Activated naive CD8-positive, alpha-beta T cell (primary cell): ENCODE measurements around the gene RAB22A.

Experiments
- H3K27ac Mint-ChIP-seq: one replicate; pipeline ENCODE4 v1.8.0; 2021; ENCODE audit warnings: mixed read lengths
- H3K27me3 Mint-ChIP-seq: one replicate; pipeline ENCODE4 v1.8.0; 2021; ENCODE audit warnings: mixed read lengths
- H3K36me3 Mint-ChIP-seq: one replicate; pipeline ENCODE4 v1.8.0; 2021; ENCODE audit warnings: mixed read lengths
- H3K4me1 Mint-ChIP-seq: one replicate; pipeline ENCODE4 v1.8.0; 2021; ENCODE audit warnings: low read depth, mixed read lengths
- H3K4me3 Mint-ChIP-seq: one replicate; pipeline ENCODE4 v1.8.0; 2021; ENCODE audit warnings: mild to moderate bottlenecking, mixed read lengths
- H3K9me3 Mint-ChIP-seq: one replicate; pipeline ENCODE4 v1.8.0; 2021; ENCODE audit warnings: low read depth, mixed read lengths

RAB22A gene

GRCh38 chr20:58321205-58321604, 11.7 kb downstream of the RAB22A start:
- peaks cover 17% of the 10 kb centered on the region for H3K36me3 Mint-ChIP-seq
- H3K27me3 Mint-ChIP-seq: no peaks in the 10 kb centered on the region
- H3K9me3 Mint-ChIP-seq: no peaks in the 10 kb centered on the region
- H3K4me3 Mint-ChIP-seq: peak overlapping the region; percentile 10
- H3K4me1 Mint-ChIP-seq: peaks cover 64% of the 10 kb centered on the region
- peak overlapping the region; percentile 6 for H3K27ac Mint-ChIP-seq

- Mint-ChIP-seq H3K36me3 (peaks cover 14% of the 10 kb centered on the region), H3K4me3 (no peak overlapping the region), H3K27me3 (no peaks in the 10 kb centered on the region), H3K9me3 (no peaks in the 10 kb centered on the region), H3K4me1 (peaks cover 66% of the 10 kb centered on the region), H3K27ac (no peak overlapping the region)
Observed at GRCh38 chr20:58322083-58322482, 12.6 kb downstream of the RAB22A start.

- H3K36me3 Mint-ChIP-seq: peaks cover 8% of the 10 kb centered on the region
- H3K4me1 Mint-ChIP-seq: peaks cover 71% of the 10 kb centered on the region
- H3K27ac Mint-ChIP-seq: peak overlapping the region; percentile 13
- H3K9me3 Mint-ChIP-seq: no peaks in the 10 kb centered on the region
- H3K4me3 Mint-ChIP-seq: no peak overlapping the region
- H3K27me3 Mint-ChIP-seq: no peaks in the 10 kb centered on the region
Observed at GRCh38 chr20:58325912-58326311, 16.4 kb downstream of the RAB22A start.

- H3K27ac Mint-ChIP-seq: no peak overlapping the region
- no peak overlapping the region for H3K4me3 Mint-ChIP-seq
- no peaks in the 10 kb centered on the region for H3K9me3 Mint-ChIP-seq
- peaks cover 12% of the 10 kb centered on the region for H3K36me3 Mint-ChIP-seq
- H3K4me1 Mint-ChIP-seq: peaks cover 64% of the 10 kb centered on the region
- no peaks in the 10 kb centered on the region for H3K27me3 Mint-ChIP-seq
Observed at GRCh38 chr20:58327211-58327610, 17.7 kb downstream of the RAB22A start.

GRCh38 chr20:58328836-58329235, 19.3 kb downstream of the RAB22A start:
- H3K4me3 Mint-ChIP-seq: no peak overlapping the region

GRCh38 chr20:58329711-58330110, 20.2 kb downstream of the RAB22A start:
- peaks cover 55% of the 10 kb centered on the region for H3K4me1 Mint-ChIP-seq
- H3K4me3 Mint-ChIP-seq: no peak overlapping the region
- H3K36me3 Mint-ChIP-seq: peaks cover 18% of the 10 kb centered on the region
- H3K27ac Mint-ChIP-seq: no peak overlapping the region
- H3K27me3 Mint-ChIP-seq: no peaks in the 10 kb centered on the region
- no peaks in the 10 kb centered on the region for H3K9me3 Mint-ChIP-seq

More at GRCh38 chr20:58328836-58329235, 19.3 kb downstream of the RAB22A start:
- Mint-ChIP-seq H3K4me1 (peaks cover 61% of the 10 kb centered on the region), H3K36me3 (peaks cover 18% of the 10 kb centered on the region), H3K27ac (peak overlapping the region; percentile 55), H3K27me3 (no peaks in the 10 kb centered on the region), H3K9me3 (no peaks in the 10 kb centered on the region)

- no peak overlapping the region for H3K4me3 Mint-ChIP-seq
- H3K27ac Mint-ChIP-seq: no peak overlapping the region
- peaks cover 55% of the 10 kb centered on the region for H3K4me1 Mint-ChIP-seq
- H3K9me3 Mint-ChIP-seq: no peaks in the 10 kb centered on the region
- no peaks in the 10 kb centered on the region for H3K27me3 Mint-ChIP-seq
- H3K36me3 Mint-ChIP-seq: peaks cover 18% of the 10 kb centered on the region
Observed at GRCh38 chr20:58330249-58330648, 20.7 kb downstream of the RAB22A start.

- H3K4me1 Mint-ChIP-seq: peaks cover 51% of the 10 kb centered on the region
- H3K27ac Mint-ChIP-seq: no peak overlapping the region
- H3K4me3 Mint-ChIP-seq: no peak overlapping the region
- no peaks in the 10 kb centered on the region for H3K27me3 Mint-ChIP-seq
- no peaks in the 10 kb centered on the region for H3K9me3 Mint-ChIP-seq
- peaks cover 18% of the 10 kb centered on the region for H3K36me3 Mint-ChIP-seq
Observed at GRCh38 chr20:58330687-58331086, 21.2 kb downstream of the RAB22A start.

- H3K36me3 Mint-ChIP-seq: peaks cover 19% of the 10 kb centered on the region
- no peaks in the 10 kb centered on the region for H3K27me3 Mint-ChIP-seq
- peaks cover 43% of the 10 kb centered on the region for H3K4me1 Mint-ChIP-seq
- H3K9me3 Mint-ChIP-seq: no peaks in the 10 kb centered on the region
- H3K27ac Mint-ChIP-seq: no peak overlapping the region
- no peak overlapping the region for H3K4me3 Mint-ChIP-seq
Observed at GRCh38 chr20:58331961-58332551, 22.5 kb downstream of the RAB22A start.

- Mint-ChIP-seq H3K27ac (no peak overlapping the region), H3K4me3 (no peak overlapping the region), H3K36me3 (peaks cover 16% of the 10 kb centered on the region), H3K27me3 (no peaks in the 10 kb centered on the region), H3K9me3 (no peaks in the 10 kb centered on the region), H3K4me1 (peaks cover 35% of the 10 kb centered on the region)
Observed at GRCh38 chr20:58339741-58340140, 30.2 kb downstream of the RAB22A start.

- no peak overlapping the region for H3K27ac Mint-ChIP-seq
- H3K36me3 Mint-ChIP-seq: peaks cover 18% of the 10 kb centered on the region
Observed at GRCh38 chr20:58340151-58340550, 30.6 kb downstream of the RAB22A start.

GRCh38 chr20:58340853-58341252, 31.3 kb downstream of the RAB22A start:
- Mint-ChIP-seq H3K4me3 (no peak overlapping the region), H3K4me1 (peaks cover 35% of the 10 kb centered on the region)

More at GRCh38 chr20:58340151-58340550, 30.6 kb downstream of the RAB22A start:
- H3K4me1 Mint-ChIP-seq: peaks cover 35% of the 10 kb centered on the region
- H3K27me3 Mint-ChIP-seq: no peaks in the 10 kb centered on the region
- H3K9me3 Mint-ChIP-seq: no peaks in the 10 kb centered on the region
- H3K4me3 Mint-ChIP-seq: no peak overlapping the region

GRCh38 chr20:58342104-58342945, 32.8 kb downstream of the RAB22A start:
- H3K27ac Mint-ChIP-seq: no peak overlapping the region
- peaks cover 32% of the 10 kb centered on the region for H3K36me3 Mint-ChIP-seq
- H3K4me3 Mint-ChIP-seq: no peak overlapping the region
- H3K9me3 Mint-ChIP-seq: no peaks in the 10 kb centered on the region
- H3K27me3 Mint-ChIP-seq: no peaks in the 10 kb centered on the region
- peaks cover 28% of the 10 kb centered on the region for H3K4me1 Mint-ChIP-seq

More at GRCh38 chr20:58340853-58341252, 31.3 kb downstream of the RAB22A start:
- Mint-ChIP-seq H3K27ac (peak overlapping the region; percentile 3), H3K9me3 (no peaks in the 10 kb centered on the region), H3K36me3 (peaks cover 22% of the 10 kb centered on the region), H3K27me3 (no peaks in the 10 kb centered on the region)

GRCh38 chr20:58344741-58345140, 35.2 kb downstream of the RAB22A start:
- Mint-ChIP-seq H3K36me3 (peaks cover 35% of the 10 kb centered on the region), H3K27ac (no peak overlapping the region), H3K27me3 (no peaks in the 10 kb centered on the region), H3K4me3 (no peak overlapping the region), H3K9me3 (no peaks in the 10 kb centered on the region), H3K4me1 (peaks cover 16% of the 10 kb centered on the region)

- no peaks in the 10 kb centered on the region for H3K4me1 Mint-ChIP-seq
- H3K9me3 Mint-ChIP-seq: no peaks in the 10 kb centered on the region
- H3K27me3 Mint-ChIP-seq: no peaks in the 10 kb centered on the region
- no peak overlapping the region for H3K4me3 Mint-ChIP-seq
- H3K36me3 Mint-ChIP-seq: peaks cover 31% of the 10 kb centered on the region
- peak overlapping the region; percentile 48 for H3K27ac Mint-ChIP-seq
Observed at GRCh38 chr20:58349570-58349969, 40.1 kb downstream of the RAB22A start.
